ENCODE results near the gene THPO. TPM values are rescaled to one million over a fixed set of nuclear protein-coding genes. Genes with fewer than 3 reads are reported as not detected.

THPO gene
- total and polyA plus RNA-seq, 10 of the 15 experiments (the other 5 are each of a cell fraction or from before 2014, with no cell fraction given) = not detected

DNA sequence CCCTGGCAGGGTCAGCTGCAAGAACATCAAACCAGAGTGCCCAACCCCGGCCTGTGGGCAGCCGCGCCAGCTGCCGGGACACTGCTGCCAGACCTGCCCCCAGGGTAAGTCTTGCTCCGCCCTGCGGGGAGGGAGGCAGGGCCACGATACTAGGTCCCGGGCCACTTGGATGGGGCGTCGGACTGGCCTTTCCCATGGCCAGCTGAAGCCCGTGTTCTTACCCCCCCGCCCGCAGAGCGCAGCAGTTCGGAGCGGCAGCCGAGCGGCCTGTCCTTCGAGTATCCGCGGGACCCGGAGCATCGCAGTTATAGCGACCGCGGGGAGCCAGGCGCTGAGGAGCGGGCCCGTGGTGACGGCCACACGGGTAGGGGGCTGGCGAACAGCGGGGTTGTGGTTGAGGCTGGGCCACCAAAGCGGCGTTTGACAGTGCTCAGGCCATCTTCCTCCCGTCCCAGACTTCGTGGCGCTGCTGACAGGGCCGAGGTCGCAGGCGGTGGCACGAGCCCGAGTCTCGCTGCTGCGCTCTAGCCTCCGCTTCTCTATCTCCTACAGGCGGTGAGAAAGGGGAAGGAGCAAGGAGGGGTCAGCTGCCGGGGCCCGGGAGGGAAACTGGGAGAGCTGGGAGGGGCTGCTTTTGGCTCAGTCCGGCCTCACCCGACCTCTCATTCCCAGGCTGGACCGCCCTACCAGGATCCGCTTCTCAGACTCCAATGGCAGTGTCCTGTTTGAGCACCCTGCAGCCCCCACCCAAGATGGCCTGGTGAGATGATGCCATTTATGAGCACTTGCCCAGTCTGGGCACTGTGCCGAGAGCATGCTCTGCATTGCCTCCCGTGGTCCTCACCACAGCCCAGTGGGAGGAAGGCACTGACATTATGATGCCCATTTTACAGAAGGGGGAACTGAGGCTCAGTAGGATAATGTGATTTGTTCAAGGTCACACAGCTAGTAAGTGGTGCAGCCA is 3.5 kb upstream of the THPO start:
- Histone ChIP-seq H3K9ac (ENCODE audit: control insufficient read depth, insufficient read depth, low read length) (no peak overlapping the region), H3K4me2 (ENCODE audit: control insufficient read depth, insufficient read depth) (no peak overlapping the region), H3K79me2 (ENCODE audit: control insufficient read depth, insufficient read depth, low read length) (no peaks in the 10 kb centered on the region), H2AFZ (ENCODE audit: control insufficient read depth, low read depth, low read length) (no peak overlapping the region), H3K9me3 (replicated peaks; ENCODE audit: control insufficient read depth, insufficient read depth, low read length) (no peaks in the 10 kb centered on the region), H3K4me1 (ENCODE audit: control insufficient read depth, insufficient read depth, low read length) (no peaks in the 10 kb centered on the region), H3K4me3 (no peak overlapping the region), H3K27ac (ENCODE audit: control insufficient read depth, insufficient read depth) (no peak overlapping the region), H3K36me3 (ENCODE audit: control insufficient read depth in 2 of 2, insufficient read depth in 2 of 2, low read length in 1 of 2) (no peaks in the 10 kb centered on the region), H3K27me3 (replicated peaks in 1 of 2; ENCODE audit: control insufficient read depth in 2 of 2, insufficient read depth in 2 of 2, low read length in 1 of 2) (peaks cover 17 to 18% of the 10 kb centered on the region in 2 experiments), H4K20me1 (ENCODE audit: control insufficient read depth, insufficient read depth) (no peaks in the 10 kb centered on the region)
- SMC1A ChIA-PET (ENCODE audit: uncharacterized antibody, unreplicated experiment) = no interaction called here
- BruUV-seq (replicated peaks) = no TSS peak
- intact Hi-C loops (cut with micrococcal nuclease; ENCODE audit: unreplicated experiment) (no loop called here), in situ Hi-C loops (cut with MboI) (no loop called here)
- POLR2A ChIA-PET = no interaction called here
- 11% methylated on average over 55 of the region's 55 CpGs for WGBS (ENCODE audit: insufficient coverage, insufficient replicate concordance, low lambda C conversion rate, missing lambda C conversion rate)
- 0 out of 2 replicates have a peak, but pooled peaks have one; percentile 3 for TF ChIP-seq EZH2 (IDR thresholded peaks at IDR 0.05; ENCODE audit: borderline replicate concordance, control insufficient read depth, low read depth, low read length)
- no peak for TF ChIP-seq MXI1 (IDR thresholded peaks at IDR 0.05; ENCODE audit: low read depth, low read length)
- 0 out of 3 replicates have a peak, but pooled peaks have one; percentile 25 for ATAC-seq
- RAD21 ChIA-PET (ENCODE audit: unreplicated experiment) = no interaction called here
- no peak for DNase-seq (ENCODE audit: low read depth, low spot score)
- CTCF ChIA-PET = no interaction called here
- FAIRE-seq = no peak

DNA sequence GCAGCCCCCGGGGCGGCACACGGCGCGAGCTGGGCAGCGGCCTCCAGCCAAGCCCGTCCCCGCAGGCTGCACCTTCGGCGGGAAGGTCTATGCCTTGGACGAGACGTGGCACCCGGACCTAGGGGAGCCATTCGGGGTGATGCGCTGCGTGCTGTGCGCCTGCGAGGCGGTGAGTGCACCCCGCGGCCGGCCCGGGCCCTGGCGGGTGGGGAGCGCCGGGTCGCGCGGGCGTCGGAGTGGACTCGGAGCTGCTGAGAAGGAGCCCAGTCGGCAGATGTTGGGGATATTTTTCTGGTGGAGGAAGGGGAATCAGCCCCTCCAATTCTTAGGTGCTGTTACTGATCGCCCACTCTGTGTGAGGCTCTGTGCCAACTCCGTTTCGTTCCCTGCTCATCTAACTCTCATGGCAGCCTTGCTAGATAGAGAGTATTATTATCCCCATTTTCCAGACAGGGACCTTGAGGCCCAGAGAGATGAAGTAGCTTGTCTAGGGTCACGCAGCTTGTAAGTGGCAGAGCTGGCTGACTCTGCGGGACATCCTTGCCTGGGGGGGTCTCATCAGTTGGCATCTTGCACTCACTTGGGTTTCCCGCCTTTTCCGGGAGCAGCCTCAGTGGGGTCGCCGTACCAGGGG is 2.7 kb upstream of the THPO start:
- Histone ChIP-seq H2AFZ (ENCODE audit: control insufficient read depth, low read depth, low read length) (no peak overlapping the region), H3K4me1 (ENCODE audit: control insufficient read depth, insufficient read depth, low read length) (no peaks in the 10 kb centered on the region), H3K9me3 (replicated peaks; ENCODE audit: control insufficient read depth, insufficient read depth, low read length) (no peaks in the 10 kb centered on the region), H4K20me1 (ENCODE audit: control insufficient read depth, insufficient read depth) (no peaks in the 10 kb centered on the region), H3K79me2 (ENCODE audit: control insufficient read depth, insufficient read depth, low read length) (no peaks in the 10 kb centered on the region), H3K4me2 (ENCODE audit: control insufficient read depth, insufficient read depth) (no peak overlapping the region), H3K27me3 (replicated peaks in 1 of 2; ENCODE audit: control insufficient read depth in 2 of 2, insufficient read depth in 2 of 2, low read length in 1 of 2) (peaks cover 17 to 21% of the 10 kb centered on the region in 2 experiments), H3K9ac (ENCODE audit: control insufficient read depth, insufficient read depth, low read length) (no peak overlapping the region), H3K27ac (ENCODE audit: control insufficient read depth, insufficient read depth) (no peak overlapping the region), H3K4me3 (no peak overlapping the region), H3K36me3 (ENCODE audit: control insufficient read depth in 2 of 2, insufficient read depth in 2 of 2, low read length in 1 of 2) (no peaks in the 10 kb centered on the region)
- ChIA-PET POLR2A (no interaction called here), SMC1A (ENCODE audit: uncharacterized antibody, unreplicated experiment) (no interaction called here), RAD21 (ENCODE audit: unreplicated experiment) (no interaction called here), CTCF (no interaction called here)
- ATAC-seq (no peak), DNase-seq (ENCODE audit: low read depth, low spot score) (no peak), FAIRE-seq (no peak)
- WGBS (ENCODE audit: insufficient coverage, insufficient replicate concordance, low lambda C conversion rate, missing lambda C conversion rate) = 16% methylated on average over 29 of the region's 42 CpGs
- in situ Hi-C loops (cut with MboI) = no loop called here
- intact Hi-C loops (cut with micrococcal nuclease; ENCODE audit: unreplicated experiment) = no loop called here
- BruUV-seq (replicated peaks) = no TSS peak
- TF ChIP-seq IKZF1 (conservative IDR thresholded peaks at IDR 0.05) (no peak), STAT1 (conservative IDR thresholded peaks at IDR 0.05) (no peak), RCOR1 (conservative IDR thresholded peaks at IDR 0.05; ENCODE audit: low read depth, low read length) (no peak), HDGF (IDR thresholded peaks at IDR 0.05) (no peak), SIN3A (IDR thresholded peaks at IDR 0.05; ENCODE audit: low read depth, low read length) (no peak), PML (IDR thresholded peaks at IDR 0.05; ENCODE audit: low read length) (no peak), SUZ12 (IDR thresholded peaks at IDR 0.05; ENCODE audit: unreplicated experiment) (peak; percentile 88)
- TF ChIP-seq, protein P1, sequence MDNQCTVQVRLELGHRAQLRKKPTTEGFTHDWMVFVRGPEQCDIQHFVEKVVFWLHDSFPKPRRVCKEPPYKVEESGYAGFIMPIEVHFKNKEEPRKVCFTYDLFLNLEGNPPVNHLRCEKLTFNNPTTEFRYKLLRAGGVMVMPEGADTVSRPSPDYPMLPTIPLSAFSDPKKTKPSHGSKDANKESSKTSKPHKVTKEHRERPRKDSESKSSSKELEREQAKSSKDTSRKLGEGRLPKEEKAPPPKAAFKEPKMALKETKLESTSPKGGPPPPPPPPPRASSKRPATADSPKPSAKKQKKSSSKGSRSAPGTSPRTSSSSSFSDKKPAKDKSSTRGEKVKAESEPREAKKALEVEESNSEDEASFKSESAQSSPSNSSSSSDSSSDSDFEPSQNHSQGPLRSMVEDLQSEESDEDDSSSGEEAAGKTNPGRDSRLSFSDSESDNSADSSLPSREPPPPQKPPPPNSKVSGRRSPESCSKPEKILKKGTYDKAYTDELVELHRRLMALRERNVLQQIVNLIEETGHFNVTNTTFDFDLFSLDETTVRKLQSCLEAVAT (IDR thresholded peaks at IDR 0.05) = no peak
- TF ChIP-seq, protein P2, sequence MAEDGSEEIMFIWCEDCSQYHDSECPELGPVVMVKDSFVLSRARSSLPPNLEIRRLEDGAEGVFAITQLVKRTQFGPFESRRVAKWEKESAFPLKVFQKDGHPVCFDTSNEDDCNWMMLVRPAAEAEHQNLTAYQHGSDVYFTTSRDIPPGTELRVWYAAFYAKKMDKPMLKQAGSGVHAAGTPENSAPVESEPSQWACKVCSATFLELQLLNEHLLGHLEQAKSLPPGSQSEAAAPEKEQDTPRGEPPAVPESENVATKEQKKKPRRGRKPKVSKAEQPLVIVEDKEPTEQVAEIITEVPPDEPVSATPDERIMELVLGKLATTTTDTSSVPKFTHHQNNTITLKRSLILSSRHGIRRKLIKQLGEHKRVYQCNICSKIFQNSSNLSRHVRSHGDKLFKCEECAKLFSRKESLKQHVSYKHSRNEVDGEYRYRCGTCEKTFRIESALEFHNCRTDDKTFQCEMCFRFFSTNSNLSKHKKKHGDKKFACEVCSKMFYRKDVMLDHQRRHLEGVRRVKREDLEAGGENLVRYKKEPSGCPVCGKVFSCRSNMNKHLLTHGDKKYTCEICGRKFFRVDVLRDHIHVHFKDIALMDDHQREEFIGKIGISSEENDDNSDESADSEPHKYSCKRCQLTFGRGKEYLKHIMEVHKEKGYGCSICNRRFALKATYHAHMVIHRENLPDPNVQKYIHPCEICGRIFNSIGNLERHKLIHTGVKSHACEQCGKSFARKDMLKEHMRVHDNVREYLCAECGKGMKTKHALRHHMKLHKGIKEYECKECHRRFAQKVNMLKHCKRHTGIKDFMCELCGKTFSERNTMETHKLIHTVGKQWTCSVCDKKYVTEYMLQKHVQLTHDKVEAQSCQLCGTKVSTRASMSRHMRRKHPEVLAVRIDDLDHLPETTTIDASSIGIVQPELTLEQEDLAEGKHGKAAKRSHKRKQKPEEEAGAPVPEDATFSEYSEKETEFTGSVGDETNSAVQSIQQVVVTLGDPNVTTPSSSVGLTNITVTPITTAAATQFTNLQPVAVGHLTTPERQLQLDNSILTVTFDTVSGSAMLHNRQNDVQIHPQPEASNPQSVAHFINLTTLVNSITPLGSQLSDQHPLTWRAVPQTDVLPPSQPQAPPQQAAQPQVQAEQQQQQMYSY (CRISPR knock-in tag; IDR thresholded peaks at IDR 0.05) = no peak
